NT2/D1 (cell line): ENCODE data around the gene SLC18A3.

Experiments
- DNase-seq: peaks from one replicate; pipeline ENCODE4 v3.0.0-alpha.2; 2011; ENCODE audit warnings: low read depth, low spot score
- H3K27me3 ChIP-seq: 2 replicates; pipeline ENCODE4 v1.6.0; 2011; ENCODE audit warnings: mild to moderate bottlenecking; ENCODE audit not compliant: insufficient read length, insufficient read depth
- H3K36me3 ChIP-seq: 2 replicates; pipeline ENCODE4 v1.6.1; 2011; ENCODE audit warnings: mild to moderate bottlenecking, low read length, mixed read lengths; ENCODE audit not compliant: insufficient read depth, insufficient read length
- H3K4me1 ChIP-seq: 2 replicates; pipeline ENCODE4 v1.5.1; 2011; ENCODE audit not compliant: insufficient read depth, insufficient read length
- H3K4me3 ChIP-seq: 2 replicates; pipeline ENCODE4 v1.5.1; 2011; ENCODE audit warnings: low read depth; ENCODE audit not compliant: insufficient read length
- H3K9ac ChIP-seq: 2 replicates; pipeline ENCODE4 v1.6.0; 2011; ENCODE audit warnings: low read depth; ENCODE audit not compliant: insufficient read length
- H3K9me3 ChIP-seq: 2 replicates; pipeline ENCODE4 v1.5.1; 2011; ENCODE audit warnings: mild to moderate bottlenecking, low read length; ENCODE audit not compliant: insufficient read depth
- SUZ12 ChIP-seq: IDR thresholded peaks from 2 replicates; pipeline ENCODE4 v1.6.1; 2011; ENCODE audit not compliant: insufficient read length, insufficient read depth; ENCODE audit errors: extremely low read depth
- YY1 ChIP-seq: IDR thresholded peaks from 2 replicates; pipeline ENCODE4 v1.6.1; 2011; ENCODE audit not compliant: insufficient read length, insufficient read depth
- ZNF274 ChIP-seq: IDR thresholded peaks from 2 replicates; pipeline ENCODE4 v1.6.1; 2011; ENCODE audit warnings: mild to moderate bottlenecking, low read depth, low read length

The SLC18A3 gene

DNA sequence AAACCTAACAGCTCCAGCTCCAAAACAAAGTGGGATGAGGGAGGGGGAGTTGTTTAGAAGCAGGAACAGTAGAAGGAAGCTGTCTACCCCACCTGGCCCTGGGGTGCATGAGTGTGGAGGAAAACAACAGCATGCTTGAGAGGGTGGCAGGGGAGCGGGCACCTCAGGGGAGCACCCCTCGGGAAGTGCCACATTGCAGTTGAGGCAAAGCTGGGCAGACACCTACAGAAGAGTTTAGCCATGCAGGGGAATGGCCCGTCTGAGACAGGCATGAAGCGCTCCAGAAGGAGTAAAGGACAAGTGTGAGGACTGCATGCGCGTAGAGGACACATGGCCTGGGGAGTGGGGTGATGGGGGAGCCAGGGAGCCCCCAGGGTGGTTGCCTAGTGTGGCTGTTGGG, 21.9 kb downstream of the SLC18A3 start:
- no peaks in the 10 kb centered on the region for H3K9me3 ChIP-seq
- H3K4me3 ChIP-seq = no peak overlapping the region
- no peak for TF ChIP-seq YY1
- no peak for TF ChIP-seq ZNF274
- no peak for TF ChIP-seq SUZ12
- H3K27me3 ChIP-seq = no peaks in the 10 kb centered on the region
- H3K4me1 ChIP-seq = peaks cover 5% of the 10 kb centered on the region
- no peak overlapping the region for H3K9ac ChIP-seq
- H3K36me3 ChIP-seq = no peaks in the 10 kb centered on the region
- no peak for DNase-seq

DNA sequence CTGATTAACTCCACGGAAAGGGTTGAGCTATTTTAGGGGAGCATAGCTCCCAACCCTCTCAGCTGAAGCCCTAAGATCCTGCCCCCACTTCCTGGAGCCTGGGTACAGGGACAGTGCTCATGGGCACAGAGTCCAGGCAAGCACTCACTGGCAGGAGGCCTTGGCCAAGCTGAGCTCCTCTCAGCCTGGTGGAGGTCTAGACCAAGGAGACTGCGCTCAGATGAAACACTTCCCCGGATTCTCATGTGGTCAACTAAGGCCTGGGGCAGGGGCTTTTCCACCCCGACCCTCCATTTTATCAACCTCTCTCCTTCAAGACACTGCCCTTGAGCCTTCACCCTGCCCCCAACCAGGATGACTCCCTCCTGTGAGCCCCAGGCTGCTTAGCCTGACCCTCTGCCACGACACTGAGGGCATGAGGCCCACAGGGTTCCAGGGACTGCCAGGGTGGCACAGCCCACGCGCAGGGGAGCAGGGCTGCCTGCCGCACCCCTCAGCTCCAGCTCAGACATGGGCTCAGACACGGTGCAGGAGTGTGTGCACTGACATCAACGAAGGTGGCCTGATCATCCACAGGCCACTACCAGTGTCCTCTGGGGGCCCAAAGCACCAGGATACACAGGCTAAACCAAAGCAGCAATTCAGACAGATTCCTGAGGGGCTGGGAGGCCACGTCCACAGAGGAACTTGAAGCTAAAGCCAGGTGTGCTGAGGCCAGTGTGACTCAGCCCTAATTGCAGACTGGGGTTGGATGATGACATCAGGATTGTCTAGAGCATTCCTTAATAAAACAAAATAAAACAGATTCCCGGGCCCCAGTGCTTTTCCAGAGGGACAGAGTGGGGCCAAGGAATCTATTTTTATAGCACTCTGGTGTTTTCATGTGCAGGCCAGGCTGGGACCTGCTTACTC, 22.6 kb downstream of the SLC18A3 start:
- DNase-seq = no peak
- no peaks in the 10 kb centered on the region for H3K27me3 ChIP-seq

DNA sequence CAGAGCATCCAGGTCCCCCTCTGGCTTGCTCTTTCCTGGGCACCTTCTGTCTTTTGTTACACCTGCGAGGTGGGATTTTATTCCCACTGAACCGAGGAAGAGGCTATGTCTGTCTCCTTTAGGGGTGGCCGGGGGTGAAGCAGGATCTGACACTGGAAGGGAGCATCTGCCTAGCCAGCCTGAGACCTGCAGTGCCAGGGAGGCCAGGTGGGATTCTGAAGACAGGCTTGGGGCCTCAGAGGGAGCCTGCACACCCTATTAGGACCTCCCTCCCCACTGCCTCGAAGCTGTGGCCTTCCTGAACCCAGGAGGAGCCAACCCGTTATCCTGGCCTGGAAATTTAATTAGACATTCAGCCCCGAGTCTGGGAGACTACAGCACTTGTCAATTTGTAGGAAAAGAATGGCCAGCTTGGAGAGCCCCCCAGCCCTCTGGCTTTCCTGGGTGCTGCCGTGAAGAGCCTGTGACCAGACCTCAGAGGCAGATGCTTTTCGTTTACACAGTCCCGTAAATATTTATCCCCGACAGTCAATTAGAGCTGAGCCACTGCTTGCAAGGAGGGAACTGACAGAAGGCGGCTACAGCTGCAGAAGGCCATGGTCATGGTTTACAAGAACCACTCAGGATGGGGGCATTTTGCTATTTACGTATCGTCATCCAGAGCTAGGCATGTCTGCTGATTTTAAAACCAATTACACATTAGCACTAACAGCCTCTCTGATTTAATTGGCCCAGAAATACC, 23.4 kb downstream of the SLC18A3 start:
- TF ChIP-seq SUZ12 = no peak
- no peak for TF ChIP-seq YY1
- no peak for TF ChIP-seq ZNF274
- no peak for DNase-seq
- H3K9me3 ChIP-seq = no peaks in the 10 kb centered on the region
- H3K36me3 ChIP-seq = no peaks in the 10 kb centered on the region
- H3K4me1 ChIP-seq = peaks cover 5% of the 10 kb centered on the region
- no peak overlapping the region for H3K9ac ChIP-seq
- no peak overlapping the region for H3K4me3 ChIP-seq
- H3K27me3 ChIP-seq = no peaks in the 10 kb centered on the region

More for the DNA sequence above, 22.6 kb downstream of the SLC18A3 start:
- H3K4me3 ChIP-seq = no peak overlapping the region
- no peaks in the 10 kb centered on the region for H3K36me3 ChIP-seq
- TF ChIP-seq ZNF274 (no peak), YY1 (no peak), SUZ12 (no peak)
- H3K9me3 ChIP-seq = no peaks in the 10 kb centered on the region
- H3K9ac ChIP-seq = no peak overlapping the region
- peaks cover 5% of the 10 kb centered on the region for H3K4me1 ChIP-seq

DNA sequence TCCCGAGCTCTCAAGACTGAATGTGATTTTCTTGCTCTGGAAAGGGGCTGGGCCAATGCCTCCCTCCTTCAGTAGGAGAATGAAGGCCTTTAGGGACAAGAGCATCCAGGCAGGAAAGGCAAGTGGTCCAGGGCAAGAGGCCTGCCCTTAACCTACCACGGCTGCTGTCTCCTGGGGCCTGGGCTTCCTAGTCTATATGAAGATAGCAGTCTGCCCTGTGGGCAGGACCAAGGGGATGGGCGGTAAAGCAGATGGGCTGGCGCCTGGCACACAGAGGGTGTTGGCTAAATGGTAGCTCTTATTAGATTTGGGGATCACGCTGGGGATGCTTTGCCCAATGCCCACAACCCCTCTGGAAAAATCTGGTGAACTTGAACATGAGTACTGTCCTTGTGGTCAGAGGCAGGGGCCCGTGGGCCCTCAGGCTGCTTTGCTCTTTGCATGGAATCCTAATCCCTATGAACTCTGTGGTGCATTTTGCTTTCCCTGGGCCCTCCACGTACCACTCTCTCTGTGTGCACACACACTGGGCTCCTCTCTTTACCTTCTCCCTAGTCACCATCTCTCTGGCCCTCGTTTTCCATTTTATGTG, 24.1 kb downstream of the SLC18A3 start:
- Histone ChIP-seq H3K4me1 (peaks cover 5% of the 10 kb centered on the region), H3K27me3 (no peaks in the 10 kb centered on the region), H3K36me3 (no peaks in the 10 kb centered on the region), H3K4me3 (no peak overlapping the region), H3K9me3 (no peaks in the 10 kb centered on the region), H3K9ac (no peak overlapping the region)
- DNase-seq = no peak
- TF ChIP-seq SUZ12 (no peak), YY1 (no peak), ZNF274 (no peak)

DNA sequence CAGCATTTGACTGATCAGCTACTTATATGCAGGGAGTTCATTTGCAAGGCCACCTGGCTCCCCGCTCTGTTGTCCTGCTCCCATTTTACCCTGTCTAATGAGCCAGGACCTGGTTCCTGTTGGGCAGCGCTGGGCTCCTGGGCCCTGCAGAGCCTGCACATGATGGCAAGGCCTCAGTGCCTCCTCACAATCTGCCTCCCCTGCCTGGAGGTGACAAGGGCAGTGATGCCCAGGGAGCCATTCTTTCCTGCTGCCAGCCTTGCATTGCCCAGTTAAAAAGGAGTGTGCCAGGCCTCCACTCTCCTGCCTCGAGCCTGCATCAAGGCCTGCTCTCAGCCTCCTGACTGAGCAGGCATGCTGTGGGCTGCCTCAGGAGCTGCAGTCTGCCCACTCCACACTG, 32.2 kb downstream of the SLC18A3 start:
- no peaks in the 10 kb centered on the region for H3K36me3 ChIP-seq
- no peaks in the 10 kb centered on the region for H3K4me1 ChIP-seq
- no peaks in the 10 kb centered on the region for H3K27me3 ChIP-seq
- TF ChIP-seq ZNF274 (no peak), SUZ12 (no peak), YY1 (no peak)
- no peak overlapping the region for H3K9ac ChIP-seq
- no peak overlapping the region for H3K4me3 ChIP-seq
- no peaks in the 10 kb centered on the region for H3K9me3 ChIP-seq
- no peak for DNase-seq

DNA sequence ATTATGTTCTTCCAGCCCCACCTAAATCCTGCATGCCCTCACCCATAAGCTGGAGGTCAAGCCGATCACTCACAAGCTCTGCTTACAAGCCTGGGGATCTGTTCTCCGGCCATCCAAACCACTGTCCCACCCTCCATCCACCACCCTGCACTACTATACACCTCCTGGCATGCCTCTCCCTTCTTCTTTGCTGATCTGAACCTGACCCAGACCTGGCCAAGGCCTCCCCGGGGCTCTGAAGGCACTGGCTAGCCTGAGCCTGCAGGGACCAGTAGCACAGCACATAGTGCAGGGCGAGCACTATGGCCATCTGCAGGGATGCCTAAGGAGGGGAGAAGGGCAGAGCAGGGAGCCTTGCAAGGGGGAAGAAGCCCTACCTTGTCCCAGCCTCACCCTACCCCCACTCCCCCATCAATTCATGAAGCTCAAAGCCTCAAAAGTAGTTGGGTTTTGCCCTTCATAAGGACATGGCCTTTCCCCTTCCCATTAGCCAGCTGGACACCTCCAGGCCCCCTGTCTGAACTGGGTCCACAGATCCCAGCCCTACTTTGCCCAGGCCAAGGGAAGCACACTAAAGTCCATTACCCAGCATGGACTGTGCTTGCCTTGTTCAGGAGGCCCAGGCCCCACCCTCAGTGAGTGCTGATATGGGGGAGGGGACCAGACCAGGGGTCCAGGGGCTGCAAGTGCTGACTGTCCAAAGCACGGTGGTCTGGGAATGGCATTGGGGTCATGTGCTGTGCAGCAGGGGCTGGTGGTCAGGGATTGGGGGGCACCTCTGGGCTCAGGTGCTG, 33.3 kb downstream of the SLC18A3 start:
- TF ChIP-seq SUZ12 = no peak
- TF ChIP-seq YY1 = no peak
- no peak for TF ChIP-seq ZNF274
- Histone ChIP-seq H3K9ac (no peak overlapping the region), H3K4me1 (no peaks in the 10 kb centered on the region), H3K4me3 (no peak overlapping the region), H3K27me3 (peaks cover 4% of the 10 kb centered on the region), H3K9me3 (no peaks in the 10 kb centered on the region), H3K36me3 (no peaks in the 10 kb centered on the region)
- DNase-seq = no peak
